HEK293T (cell line): Measurements from ENCODE around the gene GBP2.

Source experiments
- ARNT ChIP-seq: fragments of 450-650 bp; IDR thresholded peaks from 2 replicates; pipeline ENCODE4 v1.6.1; 2017; ENCODE audit warnings: mild to moderate bottlenecking
- BHLHE40 ChIP-seq: fragments of 450-650 bp; IDR thresholded peaks from 2 replicates; pipeline ENCODE4 v1.6.1; 2016; ENCODE audit warnings: mild to moderate bottlenecking, moderate library complexity, borderline replicate concordance
- CTBP1 ChIP-seq: fragments of 450-650 bp; IDR thresholded peaks from 2 replicates; pipeline ENCODE4 v1.6.1; 2016; ENCODE audit warnings: borderline replicate concordance
- ELF4 ChIP-seq: fragments of 450-650 bp; IDR thresholded peaks from 2 replicates; pipeline ENCODE4 v1.6.1; 2017; ENCODE audit warnings: antibody characterized with exemption
- FOXA1 ChIP-seq: fragments of 450-650 bp; IDR thresholded peaks from 2 replicates; pipeline ENCODE4 v1.6.1; 2016; ENCODE audit warnings: mild to moderate bottlenecking
- FOXK2 ChIP-seq: fragments of 450-650 bp; IDR thresholded peaks from 2 replicates; pipeline ENCODE4 v1.6.1; 2016; ENCODE audit warnings: mild to moderate bottlenecking
- FOXM1 ChIP-seq: fragments of 450-650 bp; IDR thresholded peaks from 2 replicates; pipeline ENCODE4 v1.6.1; 2017; ENCODE audit warnings: mild to moderate bottlenecking, borderline replicate concordance
- HDGF ChIP-seq: fragments of 450-650 bp; IDR thresholded peaks from 2 replicates; pipeline ENCODE4 v1.6.1; 2017; ENCODE audit warnings: antibody characterized with exemption, borderline replicate concordance
- LEF1 ChIP-seq: fragments of 450-650 bp; IDR thresholded peaks from 2 replicates; pipeline ENCODE4 v1.6.1; 2017; ENCODE audit warnings: mild to moderate bottlenecking, borderline replicate concordance
- PKNOX1 ChIP-seq: fragments of 450-650 bp; IDR thresholded peaks from 2 replicates; pipeline ENCODE4 v1.6.1; 2016
- SP1 ChIP-seq: fragments of 450-650 bp; IDR thresholded peaks from 2 replicates; pipeline ENCODE4 v1.6.1; 2017
- SUZ12 ChIP-seq: fragments of 450-650 bp; IDR thresholded peaks from 2 replicates; pipeline ENCODE4 v1.6.1; 2016; ENCODE audit warnings: mild to moderate bottlenecking

DNA sequence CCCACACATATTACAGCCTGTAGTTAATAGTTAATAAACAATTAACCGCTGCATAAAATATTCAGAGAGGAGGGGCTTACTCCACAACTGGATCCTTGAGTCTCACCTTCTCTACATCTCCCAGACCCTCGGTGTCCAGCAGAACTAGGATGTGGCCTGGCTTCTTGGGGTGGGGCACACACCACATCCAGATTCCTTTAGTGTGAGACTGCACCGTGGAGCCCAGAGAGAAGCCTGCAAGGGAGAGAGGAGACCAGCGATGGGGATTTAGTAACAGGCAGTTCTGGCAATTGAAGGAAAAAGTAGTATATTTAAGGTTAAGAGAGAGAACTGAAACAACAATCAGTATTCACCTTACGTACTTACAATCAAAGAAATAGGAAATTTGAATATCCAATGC is 65.8 kb downstream of the GBP2 start:
- TF ChIP-seq FOXK2: no peak
- TF ChIP-seq ELF4: no peak
- TF ChIP-seq SUZ12: no peak
- no peak for TF ChIP-seq PKNOX1
- TF ChIP-seq FOXA1: no peak
- no peak for TF ChIP-seq BHLHE40
- no peak for TF ChIP-seq LEF1
- no peak for TF ChIP-seq ARNT
- TF ChIP-seq SP1: no peak
- no peak for TF ChIP-seq CTBP1
- no peak for TF ChIP-seq HDGF
- TF ChIP-seq FOXM1: no peak
